NCI-H345 treated with DMSO at 0.1 percent for 48 hours (cell line): ENCODE measurements around the gene CLDN5.

ENCODE experiments used
- DNase-seq: peaks from one replicate; lab custom pipeline; 2025; ENCODE audit not compliant: unreplicated experiment; lab: John Stamatoyannopoulos, UW

CLDN5 gene

GRCh38 chr22:19506212-19506611 is 18.0 kb downstream of the CLDN5 start:
- DNase-seq = no peak

- DNase-seq = no peak
Observed at GRCh38 chr22:19505735-19506126, 18.5 kb downstream of the CLDN5 start.

GRCh38 chr22:19504900-19505734 is 19.1 kb downstream of the CLDN5 start:
- no peak for DNase-seq

GRCh38 chr22:19503869-19504268 is 20.3 kb downstream of the CLDN5 start:
- DNase-seq = no peak

GRCh38 chr22:19503367-19503766 is 20.8 kb downstream of the CLDN5 start:
- no peak for DNase-seq

GRCh38 chr22:19501897-19502447 is 22.2 kb downstream of the CLDN5 start:
- no peak for DNase-seq

GRCh38 chr22:19499880-19500242 is 24.3 kb downstream of the CLDN5 start:
- DNase-seq = no peak

- no peak for DNase-seq
Observed at GRCh38 chr22:19499236-19499879, 24.9 kb downstream of the CLDN5 start.

GRCh38 chr22:19498866-19499190 is 25.4 kb downstream of the CLDN5 start:
- no peak for DNase-seq

- no peak for DNase-seq
Observed at GRCh38 chr22:19498154-19498865, 25.9 kb downstream of the CLDN5 start.

- DNase-seq = no peak
Observed at GRCh38 chr22:19497245-19497644, 27.0 kb downstream of the CLDN5 start.

GRCh38 chr22:19496324-19496630 is 27.9 kb downstream of the CLDN5 start:
- no peak for DNase-seq

- DNase-seq = no peak
Observed at GRCh38 chr22:19495562-19496323, 28.5 kb downstream of the CLDN5 start.

GRCh38 chr22:19494676-19495173 is 29.5 kb downstream of the CLDN5 start:
- no peak for DNase-seq

- no peak for DNase-seq
Observed at GRCh38 chr22:19494001-19494560, 30.1 kb downstream of the CLDN5 start.

GRCh38 chr22:19492504-19493174 is 31.6 kb downstream of the CLDN5 start:
- no peak for DNase-seq

- DNase-seq = no peak
Observed at GRCh38 chr22:19490628-19491230, 33.5 kb downstream of the CLDN5 start.

GRCh38 chr22:19488884-19489843 is 35.0 kb downstream of the CLDN5 start:
- DNase-seq = no peak

- no peak for DNase-seq
Observed at GRCh38 chr22:19488285-19488684, 35.9 kb downstream of the CLDN5 start.
